GM21515 (cell line): ENCODE data around the gene DDC.
"Not testable (repeated sequence)": the region's sequence is repeated elsewhere in the genome, so short reads cannot be mapped to it uniquely, and the experiment has no call there.

ENCODE experiments used
- ATAC-seq: cut with Tn5 transposase; IDR thresholded peaks from one replicate; pipeline ENCODE4 v1.9.1; 2021; ENCODE audit not compliant: unreplicated experiment

Gene DDC

DNA sequence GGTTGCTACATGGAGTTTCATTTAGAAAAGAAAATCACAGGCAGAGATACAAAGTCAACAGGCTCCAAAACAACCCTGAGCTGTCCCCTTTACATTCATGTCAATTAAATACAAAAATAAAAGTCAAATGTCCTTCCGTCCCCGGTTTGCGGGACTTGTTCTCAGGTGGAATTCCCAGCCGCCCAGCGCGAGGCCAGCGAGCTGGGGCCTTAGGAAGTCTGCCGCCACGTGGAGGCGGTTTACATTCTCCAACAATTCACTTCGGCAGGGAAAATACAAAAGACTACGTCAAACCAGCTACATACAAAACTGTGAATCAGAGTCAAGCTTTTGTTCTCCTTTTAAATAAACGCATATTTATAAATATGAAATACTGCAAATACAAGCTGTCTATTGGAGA is 25.3 kb upstream of the DDC start:
- ATAC-seq: no peak

- ATAC-seq: no peak
Measured at GRCh38 chr7:50589364-50589763, 24.2 kb upstream of the DDC start.

- no peak for ATAC-seq
Measured at GRCh38 chr7:50588937-50589336, 23.7 kb upstream of the DDC start.

- no peak for ATAC-seq
Measured at GRCh38 chr7:50587737-50588136, 22.5 kb upstream of the DDC start.

GRCh38 chr7:50584793-50585408 is 19.7 kb upstream of the DDC start:
- ATAC-seq: no peak

DNA sequence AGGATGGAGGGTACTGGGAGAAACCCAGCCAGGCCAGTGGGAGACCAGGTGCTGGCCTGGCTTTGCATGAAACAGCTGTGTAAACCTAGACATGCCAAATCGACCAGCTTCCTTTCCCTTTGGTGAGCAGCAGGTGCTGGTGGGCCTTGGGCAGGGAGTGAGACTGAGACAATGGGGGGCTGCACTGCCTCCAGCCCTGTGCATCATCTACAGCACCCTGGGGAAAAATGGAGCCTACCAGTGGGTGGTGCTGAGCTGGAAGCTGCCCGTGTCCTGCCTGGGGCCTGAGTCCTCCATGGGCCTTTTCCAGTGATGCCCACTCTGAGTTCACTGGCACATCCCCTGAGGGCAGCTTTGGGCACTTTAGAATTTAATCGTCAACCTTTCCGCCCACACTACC is 19.2 kb upstream of the DDC start:
- ATAC-seq: no peak

GRCh38 chr7:50583295-50583694 is 18.1 kb upstream of the DDC start:
- ATAC-seq: not testable (repeated sequence)

- ATAC-seq: not testable (repeated sequence)
Measured at GRCh38 chr7:50582271-50582670, 17.1 kb upstream of the DDC start.

DNA sequence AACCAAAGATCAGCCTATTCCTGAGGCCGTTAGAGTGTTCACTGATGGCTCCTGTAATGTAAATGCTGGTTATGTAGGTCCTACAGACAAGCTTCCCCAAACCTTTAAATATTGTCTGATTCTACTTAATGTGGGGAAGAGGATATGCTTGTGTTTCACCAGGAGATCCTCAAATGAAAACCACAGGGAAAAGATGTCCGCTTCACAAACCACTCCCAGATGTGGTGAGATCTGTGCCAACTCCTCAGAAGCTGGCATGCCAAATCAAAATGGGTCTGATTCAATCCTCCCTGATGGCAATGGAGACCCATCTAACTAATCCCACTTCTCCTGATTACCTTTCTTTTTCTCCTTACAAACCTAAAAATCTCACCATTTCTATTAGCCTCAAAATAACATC is 15.5 kb upstream of the DDC start:
- ATAC-seq: not testable (repeated sequence)

GRCh38 chr7:50580057-50580456 is 14.9 kb upstream of the DDC start:
- no peak for ATAC-seq

- ATAC-seq: not testable (repeated sequence)
Measured at GRCh38 chr7:50578105-50578504, 12.9 kb upstream of the DDC start.

DNA sequence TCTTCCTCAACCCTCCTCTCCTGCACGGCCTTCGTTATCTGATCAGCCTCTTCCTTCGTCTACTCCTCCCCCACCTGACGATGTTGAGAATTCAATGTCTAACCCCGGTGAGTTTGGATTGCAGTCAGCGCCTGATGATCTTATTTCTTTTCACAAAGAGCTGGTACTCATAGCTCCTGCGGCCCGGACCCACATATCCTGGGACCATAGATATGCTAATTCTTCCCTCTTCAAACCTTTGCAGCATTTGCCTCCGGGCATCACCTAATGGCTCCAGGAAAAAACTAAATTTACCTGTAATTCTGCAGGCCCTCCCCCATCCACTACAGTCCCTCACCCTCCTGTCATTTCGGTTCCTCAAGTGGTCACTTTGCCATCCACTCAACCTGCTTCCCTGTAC is 12.4 kb upstream of the DDC start:
- ATAC-seq: no peak

DNA sequence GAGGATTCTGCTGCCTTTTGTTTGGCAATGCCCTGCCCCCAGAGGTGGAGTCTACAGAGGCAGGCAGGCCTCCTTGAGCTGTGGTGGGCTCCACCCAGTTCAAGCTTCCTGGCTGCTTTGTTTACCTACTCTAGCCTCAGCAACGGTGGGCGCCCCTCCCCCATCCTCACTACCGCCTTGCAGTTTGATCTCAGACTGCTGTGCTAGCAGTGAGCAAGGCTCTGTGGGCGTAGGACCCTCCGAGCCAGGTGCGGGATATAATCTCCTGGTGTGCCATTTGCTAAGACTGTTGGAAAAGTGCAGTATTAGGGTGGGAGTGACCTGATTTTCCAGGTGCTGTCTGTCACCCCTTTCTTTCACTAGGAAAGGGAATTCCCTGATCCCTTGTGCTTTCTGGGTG is 11.2 kb upstream of the DDC start:
- ATAC-seq: not testable (repeated sequence)

- no peak for ATAC-seq
Measured at GRCh38 chr7:50567715-50568261, 2.6 kb upstream of the DDC start.

- no peak for ATAC-seq
Measured at GRCh38 chr7:50565977-50566376, 772 bp upstream of the DDC start.

- no peak for ATAC-seq
Measured at GRCh38 chr7:50565559-50565916, 333 bp upstream of the DDC start.

GRCh38 chr7:50564171-50564570 is 1.0 kb downstream of the DDC start:
- ATAC-seq: no peak

DNA sequence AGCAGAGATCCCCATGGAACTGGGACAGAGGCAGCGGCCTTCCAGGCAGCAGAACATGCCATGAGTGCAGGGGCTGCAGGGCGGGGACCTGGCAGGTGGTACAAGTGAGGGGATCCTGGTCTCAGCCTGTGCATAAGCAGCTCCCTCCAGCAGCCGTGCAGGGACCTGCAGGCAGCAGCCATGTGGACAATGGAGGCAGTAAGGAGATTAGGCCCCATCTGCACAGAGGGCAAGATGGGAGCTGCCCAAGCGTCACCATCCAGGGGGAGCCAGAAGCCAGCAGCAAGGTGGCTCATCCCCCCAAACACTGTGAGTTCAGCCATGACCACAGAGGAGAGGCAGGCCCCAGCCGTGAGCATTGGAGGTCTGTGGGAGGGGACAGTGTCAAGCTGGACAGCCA is 3.1 kb downstream of the DDC start:
- ATAC-seq: no peak

- ATAC-seq: no peak
Measured at GRCh38 chr7:50560865-50561351, 4.3 kb downstream of the DDC start.

DNA sequence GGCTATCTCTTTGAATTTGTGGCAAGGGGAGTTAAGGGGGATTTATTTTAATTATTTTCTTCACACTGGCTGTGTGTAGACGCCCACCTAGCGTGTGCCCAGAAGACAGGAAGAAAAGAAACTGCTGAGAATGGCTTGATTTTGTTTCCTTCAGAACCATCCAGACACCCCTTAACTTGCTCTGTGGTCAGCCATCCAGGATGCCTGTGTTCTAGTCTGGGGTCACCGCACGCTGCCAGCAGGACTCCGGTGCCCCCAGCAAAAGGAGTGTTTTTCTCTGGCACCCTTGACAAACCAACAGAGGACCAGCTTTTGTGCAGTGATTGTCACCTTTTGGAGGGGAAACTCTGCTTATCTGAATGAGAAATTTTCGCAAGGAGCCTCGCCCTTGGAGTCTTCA is 5.3 kb downstream of the DDC start:
- no peak for ATAC-seq

DNA sequence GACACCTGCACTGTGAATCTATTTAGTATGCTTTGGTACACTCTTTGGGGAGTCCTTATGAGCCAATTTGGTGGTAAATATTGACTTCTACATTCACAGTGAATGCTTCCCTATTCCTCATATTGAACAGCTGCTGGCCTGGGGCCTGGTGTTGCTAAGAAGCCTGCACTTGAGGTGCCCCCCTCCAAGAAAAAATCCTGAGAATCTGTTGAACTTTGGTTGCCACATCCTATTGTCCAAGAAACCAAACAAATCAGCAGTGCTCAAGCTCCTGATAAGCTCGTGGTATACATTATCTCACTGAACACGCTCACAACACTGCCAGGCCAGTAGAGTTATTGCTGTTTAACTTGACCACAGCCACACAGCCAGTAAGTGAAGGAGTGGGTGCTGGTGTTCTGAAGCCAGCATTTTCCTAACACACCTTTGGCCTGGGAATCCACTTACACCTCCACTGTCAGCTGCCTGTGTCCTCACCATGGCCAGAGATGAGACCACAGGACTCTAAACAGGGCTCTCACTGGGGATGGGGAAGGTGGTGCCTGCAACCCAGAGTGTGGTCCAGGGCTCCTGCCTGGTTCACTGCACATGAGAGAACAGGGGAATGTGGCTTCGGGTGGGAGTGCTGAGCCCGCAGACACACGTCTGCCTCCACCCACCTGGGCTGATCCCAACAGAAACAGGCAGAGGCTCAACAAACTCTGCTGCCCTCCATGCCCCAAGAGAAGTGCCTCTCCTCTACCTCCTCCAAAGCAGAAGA is 6.7 kb downstream of the DDC start:
- no peak for ATAC-seq

DNA sequence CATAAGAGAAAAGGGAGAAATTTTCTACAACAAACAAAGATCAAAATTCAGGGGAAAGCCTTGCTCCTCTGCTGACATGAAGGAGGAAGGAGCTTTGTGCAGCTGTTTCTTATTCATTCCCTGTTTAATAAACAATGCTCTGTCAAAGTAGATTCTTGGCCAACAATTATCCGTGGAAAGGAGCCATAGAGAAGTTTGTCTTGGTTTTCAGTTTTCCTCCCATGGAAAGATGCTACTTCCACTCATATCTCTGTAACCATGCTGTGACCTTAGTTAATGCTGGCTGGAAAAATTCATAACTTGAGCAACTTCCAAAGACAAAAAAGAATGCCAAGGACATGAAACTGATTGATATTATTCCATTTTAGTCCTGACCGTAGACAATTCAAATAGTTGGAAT is 8.1 kb downstream of the DDC start:
- ATAC-seq: no peak
